AG04450 (cell line): ENCODE data around the gene SUPT20H. TPM values are rescaled to one million over a fixed set of nuclear protein-coding genes. Genes with fewer than 3 reads are reported as not detected.

ENCODE experiments used
- CTCF ChIA-PET: fragments of 300-600, 350-600 bp; formaldehyde crosslinking; extraction: SDS; loops from one replicate; lab custom pipeline; 2022; ENCODE audit warnings: antibody characterized with exemption, inconsistent platforms; lab: Charles Lee
- POLR2A ChIA-PET: fragments of 350-600 bp; formaldehyde crosslinking; extraction: SDS; loops from one replicate; lab custom pipeline; 2021; ENCODE audit warnings: antibody characterized with exemption, inconsistent platforms; lab: Yijun Ruan, JAX
- DNase-seq: peaks from one replicate; pipeline ENCODE4 v3.0.0-alpha.2; 2011; ENCODE audit warnings: low read depth, low spot score
- H3K27ac ChIP-seq: one replicate; pipeline ENCODE4 v1.5.1; 2012; ENCODE audit warnings: low read depth, low read length, control low read depth
- H3K27me3 ChIP-seq: one replicate; pipeline ENCODE4 v1.6.0; 2012; ENCODE audit warnings: low read length; ENCODE audit not compliant: control insufficient read depth, insufficient read depth
- H3K4me3 ChIP-seq: 2 replicates; pipeline ENCODE4 v1.5.1; 2011; ENCODE audit warnings: mild to moderate bottlenecking, low read depth, low read length, control low read depth
- H3K9me3 ChIP-seq: 2 replicates; pipeline ENCODE4 v1.5.1; 2012; ENCODE audit warnings: low read length; ENCODE audit not compliant: control insufficient read depth, insufficient read depth
- polyA plus RNA-seq: library from polyadenylated mRNA; depleted of rRNA; stranded (reverse); fragments of >200 nt; gene quantifications from 2 replicates; pipeline ENCODE4 v1.2.3, GENCODE V29; 2011
- TF ChIP-seq, protein P1 (sequence below): IDR thresholded peaks from 2 replicates; pipeline ENCODE4 v1.5.1; 2011; ENCODE audit warnings: low read depth, low read length, control low read depth, inconsistent platforms

SUPT20H gene
- polyA plus RNA-seq, 1 experiment, result 80.6 TPM

DNA sequence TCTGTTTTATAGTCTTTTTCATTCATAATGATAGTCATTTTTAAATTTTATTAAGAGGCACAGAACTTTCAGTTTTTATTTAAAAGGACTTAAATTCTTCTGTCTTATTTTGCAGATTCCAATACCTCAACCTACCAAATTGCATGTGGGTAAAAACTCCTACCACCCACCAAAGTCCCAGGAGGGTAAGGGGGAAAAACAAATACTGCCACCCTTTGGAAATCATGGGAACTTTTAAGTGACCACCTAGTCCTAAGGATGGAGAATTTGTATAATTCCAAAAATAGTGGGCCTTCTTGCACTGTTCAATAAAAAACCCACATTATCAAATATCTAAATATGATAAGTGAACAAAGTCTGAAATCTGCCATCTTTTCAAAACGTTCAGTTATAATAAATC is 9.7 kb downstream of the SUPT20H start:
- ChIA-PET POLR2A (no interaction called here), CTCF (no interaction called here)
- Histone ChIP-seq H3K27ac (no peak overlapping the region), H3K9me3 (no peaks in the 10 kb centered on the region), H3K27me3 (no peaks in the 10 kb centered on the region), H3K4me3 (no peak overlapping the region)
- no peak for DNase-seq
- TF ChIP-seq, protein P1, sequence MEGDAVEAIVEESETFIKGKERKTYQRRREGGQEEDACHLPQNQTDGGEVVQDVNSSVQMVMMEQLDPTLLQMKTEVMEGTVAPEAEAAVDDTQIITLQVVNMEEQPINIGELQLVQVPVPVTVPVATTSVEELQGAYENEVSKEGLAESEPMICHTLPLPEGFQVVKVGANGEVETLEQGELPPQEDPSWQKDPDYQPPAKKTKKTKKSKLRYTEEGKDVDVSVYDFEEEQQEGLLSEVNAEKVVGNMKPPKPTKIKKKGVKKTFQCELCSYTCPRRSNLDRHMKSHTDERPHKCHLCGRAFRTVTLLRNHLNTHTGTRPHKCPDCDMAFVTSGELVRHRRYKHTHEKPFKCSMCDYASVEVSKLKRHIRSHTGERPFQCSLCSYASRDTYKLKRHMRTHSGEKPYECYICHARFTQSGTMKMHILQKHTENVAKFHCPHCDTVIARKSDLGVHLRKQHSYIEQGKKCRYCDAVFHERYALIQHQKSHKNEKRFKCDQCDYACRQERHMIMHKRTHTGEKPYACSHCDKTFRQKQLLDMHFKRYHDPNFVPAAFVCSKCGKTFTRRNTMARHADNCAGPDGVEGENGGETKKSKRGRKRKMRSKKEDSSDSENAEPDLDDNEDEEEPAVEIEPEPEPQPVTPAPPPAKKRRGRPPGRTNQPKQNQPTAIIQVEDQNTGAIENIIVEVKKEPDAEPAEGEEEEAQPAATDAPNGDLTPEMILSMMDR, result peak; percentile 13; the same call in 1 of the 2 replicates

DNA sequence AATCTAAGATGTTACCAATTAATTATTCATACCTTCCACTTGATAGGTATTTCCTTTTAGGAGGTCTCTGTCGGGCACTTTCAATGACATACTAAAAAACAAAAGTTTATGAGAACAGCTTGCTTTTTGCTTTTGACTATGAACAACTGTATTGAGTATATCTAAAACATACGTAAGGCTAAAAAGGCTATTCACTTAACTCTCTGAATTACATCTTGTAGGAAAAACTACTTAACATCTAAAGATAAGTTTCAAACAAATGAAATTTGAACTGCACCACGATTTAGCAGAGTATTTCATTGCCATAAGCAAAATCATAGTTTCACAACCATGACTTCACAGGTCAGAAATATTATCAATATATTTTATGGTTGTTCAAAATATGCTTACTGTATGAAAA is 11.6 kb downstream of the SUPT20H start:
- H3K9me3 ChIP-seq, result no peaks in the 10 kb centered on the region
- TF ChIP-seq, protein P1, result no peak
- no peak overlapping the region for H3K4me3 ChIP-seq
- ChIA-PET CTCF (interaction anchor here (1.0 kb wide), 2 partner anchors 20 to 555 kb away, joined by 3 to 6 read pairs; no protein-coding TSS in a partner anchor), POLR2A (no interaction called here)
- no peak overlapping the region for H3K27ac ChIP-seq
- no peaks in the 10 kb centered on the region for H3K27me3 ChIP-seq
- no peak for DNase-seq

DNA sequence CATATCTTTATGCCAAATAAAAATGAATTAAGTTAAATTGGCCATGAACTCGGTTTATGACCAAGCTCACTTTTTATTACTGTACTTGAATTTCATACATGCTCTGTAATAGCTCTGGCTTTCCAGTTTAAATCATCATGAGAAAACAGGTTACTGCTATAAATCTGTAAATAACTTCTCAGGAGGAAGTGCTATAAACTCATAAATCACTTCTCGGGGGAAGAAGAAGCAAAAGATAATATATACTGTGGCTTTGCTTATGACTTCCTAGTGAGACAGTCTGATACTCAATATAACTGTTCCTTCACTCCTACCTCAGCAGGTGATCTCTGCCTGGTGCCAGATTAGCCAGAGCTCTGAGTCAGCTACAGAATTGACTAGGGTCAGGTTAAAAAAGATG is 12.5 kb downstream of the SUPT20H start:
- Histone ChIP-seq H3K4me3 (no peak overlapping the region), H3K27ac (no peak overlapping the region), H3K9me3 (no peaks in the 10 kb centered on the region), H3K27me3 (no peaks in the 10 kb centered on the region)
- ChIA-PET POLR2A (no interaction called here), CTCF (interaction anchor here (0.8 to 1.0 kb wide), 4 partner anchors 20 to 556 kb away, joined by 3 to 6 read pairs (median 4); partner anchors contain the start of gene EXOSC8)
- TF ChIP-seq, protein P1, result no peak
- no peak for DNase-seq

DNA sequence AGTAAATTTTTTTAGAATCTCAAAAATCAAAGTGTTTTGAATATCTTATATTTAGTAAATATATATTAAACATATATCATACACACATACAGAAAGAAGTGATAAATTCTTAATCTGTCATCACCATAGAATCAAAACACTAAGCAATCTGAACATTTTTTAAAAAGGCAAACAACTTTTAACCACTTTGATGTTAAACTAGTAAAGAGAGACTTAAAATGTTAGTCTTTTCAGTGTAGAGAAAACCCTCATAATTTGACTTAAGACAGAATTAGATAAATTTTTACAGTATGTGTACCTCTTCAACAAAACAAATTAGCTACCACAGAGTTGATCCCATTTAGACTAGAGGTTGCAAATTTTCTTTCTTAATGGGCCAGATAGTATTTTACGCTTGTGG is 13.4 kb downstream of the SUPT20H start:
- no peak overlapping the region for H3K4me3 ChIP-seq
- POLR2A ChIA-PET, result no interaction called here
- H3K27ac ChIP-seq, result no peak overlapping the region
- no peaks in the 10 kb centered on the region for H3K27me3 ChIP-seq
- TF ChIP-seq, protein P1, result no peak
- no peak for DNase-seq
- no peaks in the 10 kb centered on the region for H3K9me3 ChIP-seq
- CTCF ChIA-PET, result interaction anchor here (1.0 kb wide), 1 partner anchor 46 kb away, joined by 4 read pairs; the partner anchor contains the start of gene EXOSC8

DNA sequence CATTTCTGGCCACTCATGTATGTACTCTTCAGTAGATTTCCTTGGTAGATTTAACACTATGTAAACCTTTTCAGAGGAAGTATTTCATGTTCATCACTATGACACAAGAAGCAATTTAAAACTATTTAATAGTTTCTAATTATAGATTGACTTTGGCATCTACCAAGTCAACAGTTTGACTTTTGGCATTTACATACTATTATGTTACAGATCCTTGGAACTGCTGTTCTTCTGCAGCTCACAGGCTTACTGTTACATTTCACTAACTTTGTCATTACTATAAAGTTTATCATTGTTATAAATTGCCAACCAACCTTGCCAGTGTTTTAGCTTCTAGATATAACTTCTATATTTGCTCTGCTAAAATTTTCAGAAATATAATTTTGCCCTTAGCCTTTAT is 18.7 kb downstream of the SUPT20H start:
- TF ChIP-seq, protein P1, result no peak
- Histone ChIP-seq H3K27me3 (no peaks in the 10 kb centered on the region), H3K9me3 (no peaks in the 10 kb centered on the region), H3K27ac (no peak overlapping the region), H3K4me3 (no peak overlapping the region)
- no peak for DNase-seq
- CTCF ChIA-PET, result no interaction called here
- POLR2A ChIA-PET, result no interaction called here
